ENCODE results near the gene APH1B. TPM values are rescaled to one million over a fixed set of nuclear protein-coding genes. Genes with fewer than 3 reads are reported as not detected.

The APH1B gene
- total RNA-seq, 6 experiments from 2014 or later, result 23.7 to 38.7 (median 33.6) TPM

- H3K36me3 Mint-ChIP-seq (ENCODE audit: low read depth), result no peaks in the 10 kb centered on the region
- no peaks in the 10 kb centered on the region for H3K9me3 Mint-ChIP-seq
- H3K4me3 Mint-ChIP-seq, result no peak overlapping the region
- TF ChIP-seq, protein P1, sequence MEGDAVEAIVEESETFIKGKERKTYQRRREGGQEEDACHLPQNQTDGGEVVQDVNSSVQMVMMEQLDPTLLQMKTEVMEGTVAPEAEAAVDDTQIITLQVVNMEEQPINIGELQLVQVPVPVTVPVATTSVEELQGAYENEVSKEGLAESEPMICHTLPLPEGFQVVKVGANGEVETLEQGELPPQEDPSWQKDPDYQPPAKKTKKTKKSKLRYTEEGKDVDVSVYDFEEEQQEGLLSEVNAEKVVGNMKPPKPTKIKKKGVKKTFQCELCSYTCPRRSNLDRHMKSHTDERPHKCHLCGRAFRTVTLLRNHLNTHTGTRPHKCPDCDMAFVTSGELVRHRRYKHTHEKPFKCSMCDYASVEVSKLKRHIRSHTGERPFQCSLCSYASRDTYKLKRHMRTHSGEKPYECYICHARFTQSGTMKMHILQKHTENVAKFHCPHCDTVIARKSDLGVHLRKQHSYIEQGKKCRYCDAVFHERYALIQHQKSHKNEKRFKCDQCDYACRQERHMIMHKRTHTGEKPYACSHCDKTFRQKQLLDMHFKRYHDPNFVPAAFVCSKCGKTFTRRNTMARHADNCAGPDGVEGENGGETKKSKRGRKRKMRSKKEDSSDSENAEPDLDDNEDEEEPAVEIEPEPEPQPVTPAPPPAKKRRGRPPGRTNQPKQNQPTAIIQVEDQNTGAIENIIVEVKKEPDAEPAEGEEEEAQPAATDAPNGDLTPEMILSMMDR (IDR thresholded peaks at IDR 0.05), result no peak
- peaks cover 42% of the 10 kb centered on the region for H3K4me1 Mint-ChIP-seq (ENCODE audit: low read depth)
- H3K27me3 Mint-ChIP-seq (ENCODE audit: insufficient read depth), result peaks cover 2% of the 10 kb centered on the region; the same call in 1 of the 2 replicates
- DNase-seq, result no peak
- H3K27ac Mint-ChIP-seq, result no peak overlapping the region
Observed at GRCh38 chr15:63351170-63351569, 73.8 kb downstream of the APH1B start.

DNA sequence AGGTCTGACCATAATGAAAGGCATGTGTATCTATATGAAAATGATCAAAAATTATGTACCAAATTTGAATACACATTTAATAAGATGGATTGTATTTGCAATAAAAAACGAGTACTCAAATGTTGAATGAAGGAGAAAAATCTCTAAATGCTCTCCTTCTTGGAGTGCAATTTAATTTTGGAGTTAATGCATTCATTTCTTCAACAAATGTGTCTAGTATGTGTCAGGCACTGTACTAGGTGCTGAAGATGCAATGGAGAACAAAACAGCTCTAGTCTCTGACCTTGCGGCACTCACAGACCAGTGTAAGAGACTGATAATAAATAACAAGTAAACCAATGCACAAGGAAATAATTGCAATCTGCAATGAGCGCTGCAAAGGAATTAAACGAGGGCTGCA, 75.4 kb downstream of the APH1B start:
- TF ChIP-seq, protein P1 (IDR thresholded peaks at IDR 0.05), result no peak
- H3K27me3 Mint-ChIP-seq (ENCODE audit: insufficient read depth), result peaks cover 2% of the 10 kb centered on the region; the same call in 1 of the 2 replicates
- H3K36me3 Mint-ChIP-seq (ENCODE audit: low read depth), result no peaks in the 10 kb centered on the region
- peaks cover 28% of the 10 kb centered on the region for H3K4me1 Mint-ChIP-seq (ENCODE audit: low read depth)
- H3K4me3 Mint-ChIP-seq, result no peak overlapping the region
- no peak overlapping the region for H3K27ac Mint-ChIP-seq
- DNase-seq, result no peak
- H3K9me3 Mint-ChIP-seq, result no peaks in the 10 kb centered on the region

DNA sequence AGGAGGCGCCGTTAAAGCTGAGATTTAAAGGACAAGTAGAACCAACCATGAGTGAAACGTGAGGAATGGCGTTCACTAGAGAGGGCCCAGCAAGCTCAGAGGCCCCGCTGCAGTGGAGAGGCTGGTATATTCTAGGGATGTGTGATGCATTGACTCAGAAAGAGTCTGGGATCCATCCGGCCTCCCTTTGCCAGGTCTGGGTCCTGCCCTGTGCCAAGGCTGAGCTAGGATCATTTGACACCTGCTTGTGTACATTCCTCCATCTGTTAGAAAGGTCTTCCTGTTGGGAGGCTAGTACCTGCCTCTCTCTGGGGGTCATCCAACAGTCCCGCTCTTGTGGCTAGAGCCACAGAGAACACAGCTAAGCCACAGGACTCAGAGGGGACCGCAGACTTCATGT, 75.9 kb downstream of the APH1B start:
- H3K4me1 Mint-ChIP-seq (ENCODE audit: low read depth), result peaks cover 24% of the 10 kb centered on the region
- H3K27me3 Mint-ChIP-seq (ENCODE audit: insufficient read depth), result peaks cover 2% of the 10 kb centered on the region; the same call in 1 of the 2 replicates
- no peak overlapping the region for H3K4me3 Mint-ChIP-seq
- TF ChIP-seq, protein P1 (IDR thresholded peaks at IDR 0.05), result no peak
- no peak overlapping the region for H3K27ac Mint-ChIP-seq
- H3K36me3 Mint-ChIP-seq (ENCODE audit: low read depth), result no peaks in the 10 kb centered on the region
- no peak for DNase-seq
- H3K9me3 Mint-ChIP-seq, result no peaks in the 10 kb centered on the region

DNA sequence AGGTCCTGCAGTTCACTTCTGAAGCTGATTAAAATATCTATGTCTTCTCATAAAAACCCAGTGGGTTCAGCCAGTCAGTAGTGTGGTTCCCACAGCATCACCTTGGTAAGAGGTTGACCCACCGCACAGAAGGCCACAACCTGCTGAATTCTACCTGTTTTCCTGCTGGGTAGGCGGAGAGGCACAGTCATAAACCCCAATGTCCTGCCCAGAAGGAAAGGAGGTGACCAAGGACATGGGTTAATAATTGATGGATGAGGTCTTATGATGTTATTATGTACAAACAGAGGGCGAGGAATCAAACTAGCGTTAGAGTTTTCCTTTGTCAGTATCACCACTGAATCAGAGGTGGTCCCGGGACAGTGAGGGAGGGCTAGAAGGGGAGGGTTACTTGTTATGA, 76.5 kb downstream of the APH1B start:
- no peak for DNase-seq
- H3K36me3 Mint-ChIP-seq (ENCODE audit: low read depth), result no peaks in the 10 kb centered on the region
- no peak overlapping the region for H3K27ac Mint-ChIP-seq
- no peak overlapping the region for H3K4me3 Mint-ChIP-seq
- no peaks in the 10 kb centered on the region for H3K9me3 Mint-ChIP-seq
- H3K27me3 Mint-ChIP-seq (ENCODE audit: insufficient read depth), result peaks cover 2% of the 10 kb centered on the region; the same call in 1 of the 2 replicates
- H3K4me1 Mint-ChIP-seq (ENCODE audit: low read depth), result peaks cover 17% of the 10 kb centered on the region
- TF ChIP-seq, protein P1 (IDR thresholded peaks at IDR 0.05), result no peak

GRCh38 chr15:63354821-63355650, 77.6 kb downstream of the APH1B start:
- peaks cover 6% of the 10 kb centered on the region for H3K27me3 Mint-ChIP-seq (ENCODE audit: insufficient read depth)

More at GRCh38 chr15:63354821-63355650, 77.6 kb downstream of the APH1B start:
- H3K4me3 Mint-ChIP-seq, result no peak overlapping the region
- DNase-seq, result no peak
- no peak overlapping the region for H3K27ac Mint-ChIP-seq
- H3K4me1 Mint-ChIP-seq (ENCODE audit: low read depth), result peaks cover 6% of the 10 kb centered on the region
- TF ChIP-seq, protein P1 (IDR thresholded peaks at IDR 0.05), result no peak
- H3K9me3 Mint-ChIP-seq, result no peaks in the 10 kb centered on the region
- no peaks in the 10 kb centered on the region for H3K36me3 Mint-ChIP-seq (ENCODE audit: low read depth)
